Measurements from ENCODE around the gene ALG12. TPM values are rescaled to one million over a fixed set of nuclear protein-coding genes. Genes with fewer than 3 reads are reported as not detected.

ALG12 gene
- total and polyA plus RNA-seq, 2 of the 8 experiments (the other 6 are each of a cell fraction or from before 2014, with no cell fraction given) = 13.4 to 22.5 TPM

DNA sequence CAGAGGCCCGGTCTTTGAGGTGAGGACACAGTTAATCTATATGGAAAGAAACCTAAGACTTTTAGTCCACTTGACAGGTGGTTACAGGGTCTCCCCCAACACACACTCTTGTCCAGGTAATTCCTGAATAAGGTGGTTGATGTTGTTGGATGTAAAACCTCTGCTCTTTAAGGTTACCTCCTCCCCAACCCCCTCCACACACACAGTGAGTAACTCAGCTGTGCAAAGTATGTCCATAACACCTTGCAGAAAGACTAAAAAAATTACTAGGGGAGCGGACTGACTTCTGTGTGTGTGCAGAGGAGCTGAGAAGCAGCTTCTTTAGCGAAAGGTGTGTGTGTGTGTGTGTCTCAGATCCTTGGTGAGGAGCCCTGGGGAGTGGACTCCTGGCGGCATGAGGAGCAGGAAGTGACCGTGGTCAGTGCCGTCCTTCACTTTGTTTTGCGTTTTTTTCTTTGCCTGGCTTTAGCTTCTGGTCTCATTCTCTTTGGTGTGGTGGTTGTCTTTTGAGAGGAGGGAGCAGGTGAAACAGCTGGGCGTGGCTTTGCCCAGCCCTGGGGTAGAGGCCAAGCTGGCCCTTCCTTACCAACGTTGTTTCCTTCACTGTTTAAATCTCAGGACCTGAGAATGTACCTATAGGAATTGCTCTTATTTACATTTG, 62.9 kb downstream of the ALG12 start (continued):
- TF ChIP-seq, protein P1, sequence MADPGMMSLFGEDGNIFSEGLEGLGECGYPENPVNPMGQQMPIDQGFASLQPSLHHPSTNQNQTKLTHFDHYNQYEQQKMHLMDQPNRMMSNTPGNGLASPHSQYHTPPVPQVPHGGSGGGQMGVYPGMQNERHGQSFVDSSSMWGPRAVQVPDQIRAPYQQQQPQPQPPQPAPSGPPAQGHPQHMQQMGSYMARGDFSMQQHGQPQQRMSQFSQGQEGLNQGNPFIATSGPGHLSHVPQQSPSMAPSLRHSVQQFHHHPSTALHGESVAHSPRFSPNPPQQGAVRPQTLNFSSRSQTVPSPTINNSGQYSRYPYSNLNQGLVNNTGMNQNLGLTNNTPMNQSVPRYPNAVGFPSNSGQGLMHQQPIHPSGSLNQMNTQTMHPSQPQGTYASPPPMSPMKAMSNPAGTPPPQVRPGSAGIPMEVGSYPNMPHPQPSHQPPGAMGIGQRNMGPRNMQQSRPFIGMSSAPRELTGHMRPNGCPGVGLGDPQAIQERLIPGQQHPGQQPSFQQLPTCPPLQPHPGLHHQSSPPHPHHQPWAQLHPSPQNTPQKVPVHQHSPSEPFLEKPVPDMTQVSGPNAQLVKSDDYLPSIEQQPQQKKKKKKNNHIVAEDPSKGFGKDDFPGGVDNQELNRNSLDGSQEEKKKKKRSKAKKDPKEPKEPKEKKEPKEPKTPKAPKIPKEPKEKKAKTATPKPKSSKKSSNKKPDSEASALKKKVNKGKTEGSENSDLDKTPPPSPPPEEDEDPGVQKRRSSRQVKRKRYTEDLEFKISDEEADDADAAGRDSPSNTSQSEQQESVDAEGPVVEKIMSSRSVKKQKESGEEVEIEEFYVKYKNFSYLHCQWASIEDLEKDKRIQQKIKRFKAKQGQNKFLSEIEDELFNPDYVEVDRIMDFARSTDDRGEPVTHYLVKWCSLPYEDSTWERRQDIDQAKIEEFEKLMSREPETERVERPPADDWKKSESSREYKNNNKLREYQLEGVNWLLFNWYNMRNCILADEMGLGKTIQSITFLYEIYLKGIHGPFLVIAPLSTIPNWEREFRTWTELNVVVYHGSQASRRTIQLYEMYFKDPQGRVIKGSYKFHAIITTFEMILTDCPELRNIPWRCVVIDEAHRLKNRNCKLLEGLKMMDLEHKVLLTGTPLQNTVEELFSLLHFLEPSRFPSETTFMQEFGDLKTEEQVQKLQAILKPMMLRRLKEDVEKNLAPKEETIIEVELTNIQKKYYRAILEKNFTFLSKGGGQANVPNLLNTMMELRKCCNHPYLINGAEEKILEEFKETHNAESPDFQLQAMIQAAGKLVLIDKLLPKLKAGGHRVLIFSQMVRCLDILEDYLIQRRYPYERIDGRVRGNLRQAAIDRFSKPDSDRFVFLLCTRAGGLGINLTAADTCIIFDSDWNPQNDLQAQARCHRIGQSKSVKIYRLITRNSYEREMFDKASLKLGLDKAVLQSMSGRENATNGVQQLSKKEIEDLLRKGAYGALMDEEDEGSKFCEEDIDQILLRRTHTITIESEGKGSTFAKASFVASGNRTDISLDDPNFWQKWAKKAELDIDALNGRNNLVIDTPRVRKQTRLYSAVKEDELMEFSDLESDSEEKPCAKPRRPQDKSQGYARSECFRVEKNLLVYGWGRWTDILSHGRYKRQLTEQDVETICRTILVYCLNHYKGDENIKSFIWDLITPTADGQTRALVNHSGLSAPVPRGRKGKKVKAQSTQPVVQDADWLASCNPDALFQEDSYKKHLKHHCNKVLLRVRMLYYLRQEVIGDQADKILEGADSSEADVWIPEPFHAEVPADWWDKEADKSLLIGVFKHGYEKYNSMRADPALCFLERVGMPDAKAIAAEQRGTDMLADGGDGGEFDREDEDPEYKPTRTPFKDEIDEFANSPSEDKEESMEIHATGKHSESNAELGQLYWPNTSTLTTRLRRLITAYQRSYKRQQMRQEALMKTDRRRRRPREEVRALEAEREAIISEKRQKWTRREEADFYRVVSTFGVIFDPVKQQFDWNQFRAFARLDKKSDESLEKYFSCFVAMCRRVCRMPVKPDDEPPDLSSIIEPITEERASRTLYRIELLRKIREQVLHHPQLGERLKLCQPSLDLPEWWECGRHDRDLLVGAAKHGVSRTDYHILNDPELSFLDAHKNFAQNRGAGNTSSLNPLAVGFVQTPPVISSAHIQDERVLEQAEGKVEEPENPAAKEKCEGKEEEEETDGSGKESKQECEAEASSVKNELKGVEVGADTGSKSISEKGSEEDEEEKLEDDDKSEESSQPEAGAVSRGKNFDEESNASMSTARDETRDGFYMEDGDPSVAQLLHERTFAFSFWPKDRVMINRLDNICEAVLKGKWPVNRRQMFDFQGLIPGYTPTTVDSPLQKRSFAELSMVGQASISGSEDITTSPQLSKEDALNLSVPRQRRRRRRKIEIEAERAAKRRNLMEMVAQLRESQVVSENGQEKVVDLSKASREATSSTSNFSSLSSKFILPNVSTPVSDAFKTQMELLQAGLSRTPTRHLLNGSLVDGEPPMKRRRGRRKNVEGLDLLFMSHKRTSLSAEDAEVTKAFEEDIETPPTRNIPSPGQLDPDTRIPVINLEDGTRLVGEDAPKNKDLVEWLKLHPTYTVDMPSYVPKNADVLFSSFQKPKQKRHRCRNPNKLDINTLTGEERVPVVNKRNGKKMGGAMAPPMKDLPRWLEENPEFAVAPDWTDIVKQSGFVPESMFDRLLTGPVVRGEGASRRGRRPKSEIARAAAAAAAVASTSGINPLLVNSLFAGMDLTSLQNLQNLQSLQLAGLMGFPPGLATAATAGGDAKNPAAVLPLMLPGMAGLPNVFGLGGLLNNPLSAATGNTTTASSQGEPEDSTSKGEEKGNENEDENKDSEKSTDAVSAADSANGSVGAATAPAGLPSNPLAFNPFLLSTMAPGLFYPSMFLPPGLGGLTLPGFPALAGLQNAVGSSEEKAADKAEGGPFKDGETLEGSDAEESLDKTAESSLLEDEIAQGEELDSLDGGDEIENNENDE (IDR thresholded peaks at IDR 0.05; ENCODE audit: insufficient replicate concordance, low read length) = no peak
- no peak for TF ChIP-seq ASH2L (IDR thresholded peaks at IDR 0.05; ENCODE audit: low read length)
- TF ChIP-seq, protein P2, sequence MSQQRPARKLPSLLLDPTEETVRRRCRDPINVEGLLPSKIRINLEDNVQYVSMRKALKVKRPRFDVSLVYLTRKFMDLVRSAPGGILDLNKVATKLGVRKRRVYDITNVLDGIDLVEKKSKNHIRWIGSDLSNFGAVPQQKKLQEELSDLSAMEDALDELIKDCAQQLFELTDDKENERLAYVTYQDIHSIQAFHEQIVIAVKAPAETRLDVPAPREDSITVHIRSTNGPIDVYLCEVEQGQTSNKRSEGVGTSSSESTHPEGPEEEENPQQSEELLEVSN (IDR thresholded peaks at IDR 0.05) = no peak
- no peak for TF ChIP-seq GABPA (IDR thresholded peaks at IDR 0.05; ENCODE audit: borderline replicate concordance, insufficient read depth, low read length)

All from H1 (cell line).